HG03571 (cell line): ENCODE data around the gene URGCP.

Experiments used
- ATAC-seq: cut with Tn5 transposase; IDR thresholded peaks from one replicate; pipeline ENCODE4 v1.9.1; 2021; ENCODE audit not compliant: unreplicated experiment

Gene URGCP

DNA sequence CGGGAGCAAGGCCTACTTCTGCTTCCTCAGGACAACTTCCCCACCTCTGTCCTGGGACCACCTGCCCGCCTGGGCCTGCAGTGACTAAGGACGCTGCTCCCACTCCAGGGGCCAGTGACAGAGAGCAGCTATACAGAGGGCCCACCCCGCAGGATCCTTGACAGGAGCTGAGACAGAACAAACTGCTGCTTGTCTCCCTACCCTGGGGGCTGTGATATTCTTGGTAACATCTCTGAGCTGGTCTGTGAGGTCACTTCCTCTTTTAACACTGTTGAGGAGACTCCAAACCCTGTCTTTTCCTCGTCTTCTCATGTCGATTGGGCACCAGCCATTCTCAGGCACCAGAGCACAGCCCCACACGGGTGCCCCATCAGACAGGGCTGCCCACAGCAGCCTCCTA, 30.2 kb downstream of the URGCP start:
- no peak for ATAC-seq

- ATAC-seq = no peak
Measured at GRCh38 chr7:43873300-43873699, 33.1 kb downstream of the URGCP start.

DNA sequence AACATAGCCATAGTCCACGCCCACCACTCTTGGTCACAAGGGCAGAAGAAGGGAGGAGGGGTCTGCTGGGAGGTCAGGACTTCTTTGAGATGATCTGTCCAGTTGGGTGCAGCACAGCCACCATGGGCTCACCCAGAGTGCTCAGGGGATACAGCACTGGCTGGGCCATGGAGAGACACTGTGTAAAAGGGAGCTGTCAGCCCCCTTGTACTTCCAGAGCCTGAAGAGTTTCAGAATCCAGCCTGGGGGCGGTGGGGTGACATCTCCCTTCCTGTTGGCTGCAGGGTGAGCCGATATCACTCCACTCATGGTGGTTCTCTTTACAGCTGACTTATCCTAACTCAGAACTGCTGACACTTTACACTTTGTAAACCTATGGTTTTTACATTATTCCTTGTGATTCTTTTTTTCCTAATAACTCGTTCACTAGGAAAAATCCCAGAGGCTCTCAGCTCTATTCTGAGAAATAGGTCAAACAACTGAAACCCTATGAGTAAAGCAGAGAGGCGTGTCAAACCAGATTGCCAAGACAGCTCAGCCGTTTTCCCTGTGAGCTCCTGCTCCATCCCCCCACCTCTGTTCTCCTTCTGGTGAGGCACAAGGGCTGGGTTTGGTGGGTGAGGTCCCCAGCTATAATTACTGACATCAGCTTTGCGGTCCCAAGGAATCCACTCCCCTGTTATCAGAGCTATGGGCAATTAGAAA, 33.8 kb downstream of the URGCP start:
- ATAC-seq = no peak

DNA sequence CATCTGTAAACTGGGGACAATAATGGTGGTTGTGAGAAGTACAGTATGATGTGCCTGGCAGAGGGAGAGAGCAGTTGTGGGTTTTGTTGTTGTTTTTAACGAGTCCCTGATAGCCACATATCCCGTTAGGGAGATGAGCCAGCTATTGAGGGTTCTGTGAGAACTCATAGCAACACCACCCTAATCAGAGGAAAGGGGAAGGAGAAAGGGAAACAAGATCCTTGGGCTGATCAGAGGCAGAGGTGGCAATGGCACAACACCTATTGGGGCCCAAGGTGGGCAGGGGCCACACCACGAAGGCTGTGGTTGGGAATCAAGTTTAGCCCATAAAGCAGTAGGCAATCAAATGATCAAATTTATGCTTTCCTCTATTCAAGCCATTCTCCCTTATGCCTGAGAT, 35.3 kb downstream of the URGCP start:
- no peak for ATAC-seq

- no peak for ATAC-seq
Measured at GRCh38 chr7:43870316-43870715, 36.1 kb downstream of the URGCP start.

DNA sequence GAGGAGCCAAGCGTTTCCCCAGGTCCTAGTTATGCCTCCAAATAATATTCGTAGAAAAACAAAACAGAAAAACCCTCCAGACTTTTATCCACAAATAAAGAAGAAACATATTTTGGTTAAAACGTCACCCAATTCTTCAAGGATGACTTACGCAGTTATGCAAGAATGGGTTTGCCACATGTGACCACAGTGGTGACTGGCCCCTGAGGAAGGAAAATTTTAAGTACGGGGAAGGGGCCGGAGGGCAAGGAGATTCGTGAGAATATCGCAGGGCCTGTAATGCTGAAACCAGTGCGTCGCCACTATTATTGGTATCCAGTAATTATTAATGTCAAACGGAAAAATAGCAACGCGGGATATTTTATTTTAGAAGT, 36.5 kb downstream of the URGCP start:
- ATAC-seq = no peak

GRCh38 chr7:43869006-43869866, 37.2 kb downstream of the URGCP start, which contains the start of gene MRPS24:
TSS of gene MRPS24 (minus strand) at chr7:43869517. CDS start at chr7:43869495, 22 bp downstream.
- peak; percentile 93 for ATAC-seq

DNA sequence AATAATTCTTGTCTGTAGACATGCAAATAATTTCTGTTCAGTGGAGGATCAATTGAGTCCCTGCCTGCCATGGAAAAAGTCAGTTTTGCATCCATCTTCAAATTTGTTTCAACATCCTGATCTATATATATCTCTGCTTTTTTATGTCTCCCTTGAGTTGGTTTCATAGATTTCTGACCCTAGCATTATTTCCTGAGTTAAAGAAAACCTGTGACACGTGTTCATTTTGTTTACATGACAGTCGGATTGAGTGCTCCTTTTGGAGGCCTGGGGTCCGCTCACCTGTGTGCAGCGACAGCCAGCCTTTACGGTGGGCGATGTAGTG, 37.8 kb downstream of the URGCP start:
- no peak for ATAC-seq

GRCh38 chr7:43868181-43868580, 38.2 kb downstream of the URGCP start:
- ATAC-seq = no peak

DNA sequence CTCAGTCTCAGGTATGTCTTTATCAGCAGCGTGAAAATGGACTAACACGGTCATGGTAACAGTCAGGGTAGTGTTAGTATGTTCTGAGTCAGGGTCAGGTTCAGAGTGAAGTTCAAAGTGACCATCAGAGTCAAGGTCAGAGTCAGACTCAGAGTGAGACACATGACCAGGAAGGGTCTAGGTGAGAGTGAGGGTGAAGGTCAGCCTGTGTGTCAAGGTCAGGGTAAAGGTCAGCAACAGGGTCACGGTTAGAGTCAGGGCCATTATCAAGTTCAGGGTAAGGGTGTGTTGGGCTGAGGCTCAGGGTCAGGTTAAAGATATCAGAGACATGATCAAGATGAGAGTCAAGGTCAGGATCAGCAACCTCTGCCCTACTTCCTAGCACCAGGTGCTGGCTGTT, 41.1 kb downstream of the URGCP start:
- no peak for ATAC-seq

- ATAC-seq = no peak
Measured at GRCh38 chr7:43864126-43864525, 42.3 kb downstream of the URGCP start.

GRCh38 chr7:43856996-43857395, 49.4 kb downstream of the URGCP start:
- no peak for ATAC-seq

GRCh38 chr7:43856316-43856715, 50.1 kb downstream of the URGCP start:
- no peak for ATAC-seq

- ATAC-seq = no peak
Measured at GRCh38 chr7:43855176-43855575, 51.2 kb downstream of the URGCP start.

DNA sequence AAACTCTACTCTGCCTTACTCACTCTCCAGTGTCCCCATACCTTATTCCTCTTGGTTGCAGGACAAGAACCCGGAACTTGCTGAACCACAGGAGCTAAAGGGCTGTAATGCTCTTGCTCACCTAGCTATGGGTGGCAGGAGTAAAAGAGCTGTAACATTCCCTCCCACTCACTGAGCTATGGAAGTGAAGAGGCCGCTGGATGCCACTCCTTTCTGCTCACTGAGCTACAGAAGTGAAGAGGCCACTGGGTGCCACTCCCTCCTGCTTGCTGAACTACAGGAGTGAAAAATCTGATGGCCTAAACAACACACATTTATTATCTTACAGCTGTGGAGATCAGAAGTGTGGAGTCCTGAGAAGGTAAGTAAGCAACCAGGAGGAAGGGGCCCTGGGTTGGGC, 54.6 kb downstream of the URGCP start:
- no peak for ATAC-seq

DNA sequence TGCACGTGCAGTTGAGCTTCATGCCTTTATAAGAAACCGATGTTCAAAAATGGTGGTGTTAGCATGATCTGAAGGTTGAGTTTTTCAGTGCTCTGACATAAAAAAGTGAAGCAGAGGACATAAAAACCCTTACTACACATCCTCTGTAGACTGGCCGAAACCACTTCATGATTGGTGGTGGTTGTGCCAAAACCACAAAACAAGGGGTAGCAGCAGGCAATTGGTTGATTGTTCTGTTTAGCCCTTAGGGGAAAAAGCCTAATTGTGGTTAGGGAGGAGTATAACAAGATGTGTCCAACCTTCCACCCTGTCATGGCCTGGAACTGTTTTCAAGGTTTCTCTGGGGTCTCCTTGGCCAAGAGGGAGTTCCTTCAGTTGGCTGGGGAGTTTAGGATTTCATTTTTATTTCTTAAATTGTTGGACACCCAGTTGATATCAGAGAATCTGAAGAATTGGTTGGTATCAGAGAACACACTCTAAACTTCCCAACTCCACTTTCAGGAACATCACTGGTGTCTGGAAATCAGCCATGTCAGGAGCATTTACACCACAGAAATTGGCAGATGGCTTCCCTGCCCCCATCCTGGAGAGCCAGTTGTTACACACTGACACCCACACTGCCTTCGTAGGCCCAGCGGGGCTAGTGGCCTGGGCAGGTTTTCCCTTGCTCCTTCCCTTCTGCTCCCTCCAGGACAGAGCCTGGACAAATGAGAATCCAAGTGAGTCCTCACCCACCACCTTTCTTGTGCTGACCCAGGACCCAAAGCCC, 55.9 kb downstream of the URGCP start:
- ATAC-seq = no peak

GRCh38 chr7:43849047-43849446, 57.3 kb downstream of the URGCP start:
- ATAC-seq = no peak

- no peak for ATAC-seq
Measured at GRCh38 chr7:43847496-43847895, 58.9 kb downstream of the URGCP start.

GRCh38 chr7:43844662-43845061, 61.7 kb downstream of the URGCP start:
- no peak for ATAC-seq

GRCh38 chr7:43844257-43844656, 62.1 kb downstream of the URGCP start:
- ATAC-seq = no peak

DNA sequence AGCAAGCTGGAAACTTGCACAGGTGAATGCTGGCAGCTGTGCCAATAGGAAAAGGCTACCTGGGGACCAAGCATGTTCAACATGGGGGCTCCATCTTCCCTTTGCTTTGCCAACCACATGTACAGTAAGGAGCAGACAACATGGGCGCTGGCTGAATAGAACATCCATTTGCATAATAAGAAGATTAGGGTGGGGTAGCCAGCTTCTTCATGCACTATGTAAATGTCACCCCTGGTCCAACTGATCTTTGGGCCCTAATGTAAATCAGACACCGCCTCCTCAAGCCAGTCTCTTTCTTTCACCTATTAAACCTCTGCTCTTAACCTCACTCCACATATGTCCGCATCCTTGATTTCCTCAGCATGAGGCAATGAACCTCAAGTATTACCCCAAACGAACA, 63.1 kb downstream of the URGCP start:
- no peak for ATAC-seq

- no peak for ATAC-seq
Measured at GRCh38 chr7:43838201-43838658, 68.2 kb downstream of the URGCP start.
